SK-N-SH (cell line): ENCODE results near the gene FAM114A1. TPM values are rescaled to one million over a fixed set of nuclear protein-coding genes. Genes with fewer than 3 reads are reported as not detected.

ENCODE experiments used
- CTCF ChIA-PET: fragments of 300-600, 350-600 bp; formaldehyde crosslinking; extraction: SDS; loops from one replicate; lab custom pipeline; 2021; lab: Yijun Ruan, JAX
- POLR2A ChIA-PET: fragments of 350-600 bp; sonication (Branson Sonifier 250); formaldehyde crosslinking; extraction: SDS; loops from one replicate; lab custom pipeline; 2020; ENCODE audit warnings: antibody characterized with exemption, inconsistent platforms; lab: Yijun Ruan, JAX
- DNase-seq: peaks from one replicate; pipeline ENCODE4 v3.0.0; 2012
- H2AFZ ChIP-seq: fragments of 200-600 bp; sonication (generic); 2 replicates; pipeline ENCODE4 v1.8.1; 2016; ENCODE audit warnings: antibody characterized with exemption, mild to moderate bottlenecking, low read depth
- H3F3A ChIP-seq: fragments of 200-600 bp; sonication (generic); replicated peaks from 2 replicates; pipeline ENCODE3; 2016; ENCODE audit warnings: antibody characterized with exemption, mild to moderate bottlenecking; ENCODE audit not compliant: insufficient read depth
- H3K27ac ChIP-seq, 2 experiments: fragments of 200-500 bp in 1 of 2; fragments of 200-600 bp in 1 of 2; sonication (Bioruptor generic) in 1 of 2; sonication (generic), shearing (Covaris generic) in 1 of 2; 2 replicates each; pipeline versions ENCODE4 v1.5.1 to v1.6.1; 2014 to 2016; ENCODE audit warnings: low read depth in 2 of 2, inconsistent platforms in 1 of 2, low read length in 1 of 2, mild to moderate bottlenecking in 1 of 2, mixed read lengths in 1 of 2
- H3K27me3 ChIP-seq: fragments of 200-600 bp; sonication (generic), shearing (Covaris generic); 2 replicates; pipeline ENCODE4 v1.6.1; 2016; ENCODE audit warnings: mixed run types; ENCODE audit not compliant: insufficient read depth
- H3K36me3 ChIP-seq, 2 experiments: fragments of 200-500 bp in 1 of 2; fragments of 200-600 bp in 1 of 2; sonication (Bioruptor generic) in 1 of 2; sonication (generic) in 1 of 2; replicated peaks in 1 of 2; 2 replicates each; pipeline versions ENCODE3 to v1.5.1; 2014 to 2016; ENCODE audit warnings: low read length in 1 of 2, mild to moderate bottlenecking in 1 of 2; ENCODE audit not compliant: insufficient read depth in 2 of 2, control insufficient read depth in 1 of 2
- H3K4me1 ChIP-seq, 2 experiments: fragments of 200-500 bp in 1 of 2; fragments of 200-600 bp in 1 of 2; sonication (Bioruptor generic) in 1 of 2; sonication (generic), shearing (Covaris generic) in 1 of 2; 2 replicates each; pipeline versions ENCODE4 v1.5.1 to v1.6.1; 2014 to 2016; ENCODE audit warnings: low read depth in 1 of 2, low read length in 1 of 2, mixed run types in 1 of 2; ENCODE audit not compliant: insufficient read depth in 2 of 2, control insufficient read depth in 1 of 2
- H3K4me2 ChIP-seq: fragments of 200-600 bp; sonication (generic), shearing (Covaris generic); 2 replicates; pipeline ENCODE4 v1.6.1; 2017; ENCODE audit warnings: mixed run types
- H3K4me3 ChIP-seq, 2 experiments: fragments of 200-500 bp in 1 of 2; fragments of 200-600 bp in 1 of 2; sonication (Bioruptor generic) in 1 of 2; sonication (generic), shearing (Covaris generic) in 1 of 2; 2 replicates each; pipeline versions ENCODE4 v1.5.1 to v1.8.1; 2014 to 2016; ENCODE audit warnings: low read depth in 2 of 2, inconsistent platforms in 1 of 2, low read length in 1 of 2, mild to moderate bottlenecking in 1 of 2, mixed read lengths in 1 of 2, moderate library complexity in 1 of 2
- H3K79me2 ChIP-seq: fragments of 200-600 bp; sonication (generic); 2 replicates; pipeline ENCODE4 v1.8.1; 2017; ENCODE audit warnings: mild to moderate bottlenecking; ENCODE audit not compliant: insufficient read depth
- H3K9ac ChIP-seq: fragments of 200-600 bp; sonication (generic); 2 replicates; pipeline ENCODE4 v1.6.1; 2017; ENCODE audit warnings: mixed run types
- H3K9me2 ChIP-seq: fragments of 200-600 bp; sonication (generic); 2 replicates; pipeline ENCODE4 v1.6.1; 2017; ENCODE audit warnings: mixed run types
- H3K9me3 ChIP-seq: fragments of 200-600 bp; sonication (generic); 2 replicates; pipeline ENCODE4 v1.6.1; 2017; ENCODE audit warnings: mixed run types, mild to moderate bottlenecking, moderate library complexity
- H4K20me1 ChIP-seq: fragments of 200-600 bp; sonication (generic); 2 replicates; pipeline ENCODE4 v1.6.1; 2017; ENCODE audit warnings: mild to moderate bottlenecking, mixed run types; ENCODE audit not compliant: insufficient read depth
- CHD2 ChIP-seq: fragments of 150-350 bp; IDR thresholded peaks from 2 replicates; pipeline ENCODE4 v1.6.1; 2018; ENCODE audit warnings: low read length; ENCODE audit not compliant: partially characterized antibody
- EZH2phosphoT487 ChIP-seq: fragments of 200-600 bp; sonication (generic); IDR thresholded peaks from 2 replicates; pipeline ENCODE4 v1.6.1; 2017; ENCODE audit warnings: low read depth, mixed run types, mild to moderate bottlenecking, antibody characterized with exemption, moderate library complexity, borderline replicate concordance
- FOSL2 ChIP-seq: IDR thresholded peaks from 2 replicates; pipeline ENCODE4 v1.4.0; 2012; ENCODE audit warnings: low read depth, mild to moderate bottlenecking, moderate library complexity, borderline replicate concordance
- FOXJ3 ChIP-seq: sonication (generic); formaldehyde crosslinking; IDR thresholded peaks from 2 replicates; pipeline ENCODE4 v1.5.1; 2020; ENCODE audit warnings: mild to moderate bottlenecking, missing genetic modification reagents
- FOXM1 ChIP-seq: IDR thresholded peaks from 2 replicates; pipeline ENCODE4 v1.4.0; 2012; ENCODE audit warnings: low read depth, mild to moderate bottlenecking
- GABPA ChIP-seq: IDR thresholded peaks from 2 replicates; pipeline ENCODE4 v1.4.0; 2012; ENCODE audit warnings: low read depth, mild to moderate bottlenecking
- GATA2 ChIP-seq: sonication (generic); formaldehyde crosslinking; IDR thresholded peaks from 2 replicates; pipeline ENCODE4 v1.5.0; 2020; ENCODE audit warnings: mild to moderate bottlenecking, missing genetic modification reagents
- MEF2A ChIP-seq: IDR thresholded peaks from 2 replicates; pipeline ENCODE4 v1.4.0; 2012; ENCODE audit warnings: low read depth, borderline replicate concordance
- MXI1 ChIP-seq: IDR thresholded peaks from 2 replicates; pipeline ENCODE4 v1.6.1; 2012; ENCODE audit warnings: mild to moderate bottlenecking, low read depth, low read length, improper control_type of control experiment
- NFIC ChIP-seq: IDR thresholded peaks from 2 replicates; pipeline ENCODE4 v1.4.0; 2012; ENCODE audit warnings: borderline replicate concordance
- NRF1 ChIP-seq: IDR thresholded peaks from 2 replicates; pipeline ENCODE4 v1.6.1; 2012; ENCODE audit warnings: low read depth, mild to moderate bottlenecking, low read length
- POLR2AphosphoS5 ChIP-seq: IDR thresholded peaks from 2 replicates; pipeline ENCODE4 v1.6.1; 2012; ENCODE audit warnings: low read depth, low read length
- RAD21 ChIP-seq: IDR thresholded peaks from 2 replicates; pipeline ENCODE4 v1.6.1; 2012; ENCODE audit warnings: mild to moderate bottlenecking, low read length
- REST ChIP-seq: IDR thresholded peaks from 2 replicates; pipeline ENCODE4 v1.6.1; 2012; ENCODE audit warnings: mild to moderate bottlenecking, low read depth, low read length, moderate library complexity
- SIN3A ChIP-seq: IDR thresholded peaks from 2 replicates; pipeline ENCODE4 v1.6.1; 2012; ENCODE audit warnings: low read depth, mild to moderate bottlenecking, low read length, moderate library complexity, borderline replicate concordance
- TCF12 ChIP-seq: IDR thresholded peaks from 2 replicates; pipeline ENCODE4 v1.4.0; 2012
- TEAD4 ChIP-seq: IDR thresholded peaks from 2 replicates; pipeline ENCODE4 v1.4.0; 2012; ENCODE audit warnings: mild to moderate bottlenecking, borderline replicate concordance; ENCODE audit not compliant: insufficient read depth
- YY1 ChIP-seq: IDR thresholded peaks from 2 replicates; pipeline ENCODE4 v1.4.0; 2012; ENCODE audit warnings: low read depth, mild to moderate bottlenecking
- WGBS: methylation state at CpG from one replicate; pipeline ENCODE4 v1.1.6; 2017; ENCODE audit warnings: low lambda C conversion rate; 5-methylcytosine and 5-hydroxymethylcytosine counted together
- polyA plus RNA-seq, 3 experiments: library from polyadenylated mRNA; depleted of rRNA; stranded (reverse); fragments of >200 nt; gene quantifications; 2 replicates each; pipeline ENCODE4 v1.2.3, GENCODE V29; 2012
- TF ChIP-seq, protein P1 (sequence below): IDR thresholded peaks from 2 replicates; pipeline ENCODE4; 2012
- TF ChIP-seq, protein P2 (sequence below): IDR thresholded peaks from 2 replicates; pipeline ENCODE4 v1.4.0; 2012; ENCODE audit warnings: low read depth, borderline replicate concordance
- TF ChIP-seq, protein P3 (sequence below): fragments of 150-350 bp; IDR thresholded peaks from 2 replicates; pipeline ENCODE4 v1.6.1; 2017; ENCODE audit warnings: antibody characterized with exemption, low read length, low read depth, borderline replicate concordance

Gene FAM114A1
- polyA plus RNA-seq, 1 of the 3 experiments (the other 2 are of a cell fraction), result 54.2 TPM

GRCh38 chr4:38822748-38823303 is 44.8 kb upstream of the FAM114A1 start:
- Histone ChIP-seq H3K9me2 (no peaks in the 10 kb centered on the region), H3K27me3 (no peaks in the 10 kb centered on the region), H3K4me1 (no peaks in the 10 kb centered on the region), H3K27ac (no peak overlapping the region), H3K4me3 (no peak overlapping the region), H4K20me1 (no peaks in the 10 kb centered on the region)
- no peak for DNase-seq
- ChIA-PET POLR2A (no interaction called here), CTCF (interaction anchor here (0.8 to 1.5 kb wide), 4 partner anchors 9 to 40 kb away, joined by 3 to 4 read pairs (median 3); partner anchors contain the start of gene TLR10)
- TF ChIP-seq NRF1 (no peak), CHD2 (no peak), TCF12 (no peak), RAD21 (no peak), FOSL2 (no peak), REST (no peak)
- TF ChIP-seq, all 33 proteins: peak for 0
- WGBS, result 73% methylated on average over 5 of the region's 5 CpGs
- H3K79me2 ChIP-seq, result no peaks in the 10 kb centered on the region
- H3K4me2 ChIP-seq, result no peak overlapping the region
- H3K36me3 ChIP-seq, result no peaks in the 10 kb centered on the region
- H3K9ac ChIP-seq, result no peak overlapping the region
- no peaks in the 10 kb centered on the region for H3K9me3 ChIP-seq
- H3F3A ChIP-seq, result no peaks in the 10 kb centered on the region
- no peak overlapping the region for H2AFZ ChIP-seq

- Histone ChIP-seq H3K9me3 (no peaks in the 10 kb centered on the region), H3K27ac (no peak overlapping the region), H3K9ac (no peak overlapping the region), H3K4me3 (no peak overlapping the region), H3K9me2 (no peaks in the 10 kb centered on the region), H3K36me3 (no peaks in the 10 kb centered on the region), H2AFZ (no peak overlapping the region), H3K4me2 (no peak overlapping the region), H3K27me3 (no peaks in the 10 kb centered on the region), H4K20me1 (no peaks in the 10 kb centered on the region), H3F3A (no peaks in the 10 kb centered on the region), H3K79me2 (no peaks in the 10 kb centered on the region), H3K4me1 (no peaks in the 10 kb centered on the region)
- ChIA-PET CTCF (no interaction called here), POLR2A (no interaction called here)
- WGBS, result 77% methylated on average over 17 of the region's 27 CpGs
- no peak for DNase-seq
- TF ChIP-seq YY1, result no peak
- no peak for TF ChIP-seq FOXJ3
- no peak for TF ChIP-seq MXI1
- TF ChIP-seq MEF2A, result no peak
- TF ChIP-seq NFIC, result no peak
- no peak for TF ChIP-seq NRF1
- TF ChIP-seq TEAD4, result no peak
- TF ChIP-seq POLR2AphosphoS5, result no peak
- TF ChIP-seq, protein P1, sequence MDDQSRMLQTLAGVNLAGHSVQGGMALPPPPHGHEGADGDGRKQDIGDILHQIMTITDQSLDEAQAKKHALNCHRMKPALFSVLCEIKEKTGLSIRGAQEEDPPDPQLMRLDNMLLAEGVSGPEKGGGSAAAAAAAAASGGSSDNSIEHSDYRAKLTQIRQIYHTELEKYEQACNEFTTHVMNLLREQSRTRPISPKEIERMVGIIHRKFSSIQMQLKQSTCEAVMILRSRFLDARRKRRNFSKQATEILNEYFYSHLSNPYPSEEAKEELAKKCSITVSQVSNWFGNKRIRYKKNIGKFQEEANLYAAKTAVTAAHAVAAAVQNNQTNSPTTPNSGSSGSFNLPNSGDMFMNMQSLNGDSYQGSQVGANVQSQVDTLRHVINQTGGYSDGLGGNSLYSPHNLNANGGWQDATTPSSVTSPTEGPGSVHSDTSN, result no peak
- no peak for TF ChIP-seq FOXM1
- TF ChIP-seq SIN3A, result no peak
- TF ChIP-seq, protein P2, sequence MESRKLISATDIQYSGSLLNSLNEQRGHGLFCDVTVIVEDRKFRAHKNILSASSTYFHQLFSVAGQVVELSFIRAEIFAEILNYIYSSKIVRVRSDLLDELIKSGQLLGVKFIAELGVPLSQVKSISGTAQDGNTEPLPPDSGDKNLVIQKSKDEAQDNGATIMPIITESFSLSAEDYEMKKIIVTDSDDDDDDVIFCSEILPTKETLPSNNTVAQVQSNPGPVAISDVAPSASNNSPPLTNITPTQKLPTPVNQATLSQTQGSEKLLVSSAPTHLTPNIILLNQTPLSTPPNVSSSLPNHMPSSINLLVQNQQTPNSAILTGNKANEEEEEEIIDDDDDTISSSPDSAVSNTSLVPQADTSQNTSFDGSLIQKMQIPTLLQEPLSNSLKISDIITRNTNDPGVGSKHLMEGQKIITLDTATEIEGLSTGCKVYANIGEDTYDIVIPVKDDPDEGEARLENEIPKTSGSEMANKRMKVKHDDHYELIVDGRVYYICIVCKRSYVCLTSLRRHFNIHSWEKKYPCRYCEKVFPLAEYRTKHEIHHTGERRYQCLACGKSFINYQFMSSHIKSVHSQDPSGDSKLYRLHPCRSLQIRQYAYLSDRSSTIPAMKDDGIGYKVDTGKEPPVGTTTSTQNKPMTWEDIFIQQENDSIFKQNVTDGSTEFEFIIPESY, result no peak
- TF ChIP-seq, protein P3, sequence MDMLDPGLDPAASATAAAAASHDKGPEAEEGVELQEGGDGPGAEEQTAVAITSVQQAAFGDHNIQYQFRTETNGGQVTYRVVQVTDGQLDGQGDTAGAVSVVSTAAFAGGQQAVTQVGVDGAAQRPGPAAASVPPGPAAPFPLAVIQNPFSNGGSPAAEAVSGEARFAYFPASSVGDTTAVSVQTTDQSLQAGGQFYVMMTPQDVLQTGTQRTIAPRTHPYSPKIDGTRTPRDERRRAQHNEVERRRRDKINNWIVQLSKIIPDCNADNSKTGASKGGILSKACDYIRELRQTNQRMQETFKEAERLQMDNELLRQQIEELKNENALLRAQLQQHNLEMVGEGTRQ, result no peak
- no peak for TF ChIP-seq GABPA
- no peak for TF ChIP-seq TCF12
- TF ChIP-seq EZH2phosphoT487, result no peak
- no peak for TF ChIP-seq GATA2
These were observed 43.8 kb upstream of the FAM114A1 start for GRCh38 chr4:38823766-38824165.
